ENCODE results near the gene FGF14. TPM values are rescaled to one million over a fixed set of nuclear protein-coding genes. Genes with fewer than 3 reads are reported as not detected.

The FGF14 gene
- total and polyA plus RNA-seq, 8 donors: 0.42 to 2.4 (median 1.1) TPM

DNA sequence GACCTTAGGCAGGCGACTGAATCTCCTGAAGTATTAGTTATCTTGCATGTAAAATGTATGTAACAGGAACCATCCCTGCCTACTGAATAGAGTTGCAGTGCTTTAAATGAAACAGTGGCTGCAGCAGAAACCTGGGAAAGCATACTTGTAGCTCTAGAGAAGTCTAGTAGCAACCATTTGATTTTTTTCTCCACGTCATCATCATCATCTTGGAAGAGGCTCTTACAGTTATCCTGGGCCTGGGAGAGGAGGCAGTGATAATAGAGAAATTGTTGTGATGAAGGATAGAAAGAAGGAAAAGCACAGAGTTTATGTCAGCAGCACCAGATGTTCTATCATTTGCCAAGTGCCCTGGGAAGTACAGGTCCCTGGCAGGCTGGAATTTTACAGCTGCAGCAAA, 571.8 kb downstream of the FGF14 start:
- TF ChIP-seq, protein P1, sequence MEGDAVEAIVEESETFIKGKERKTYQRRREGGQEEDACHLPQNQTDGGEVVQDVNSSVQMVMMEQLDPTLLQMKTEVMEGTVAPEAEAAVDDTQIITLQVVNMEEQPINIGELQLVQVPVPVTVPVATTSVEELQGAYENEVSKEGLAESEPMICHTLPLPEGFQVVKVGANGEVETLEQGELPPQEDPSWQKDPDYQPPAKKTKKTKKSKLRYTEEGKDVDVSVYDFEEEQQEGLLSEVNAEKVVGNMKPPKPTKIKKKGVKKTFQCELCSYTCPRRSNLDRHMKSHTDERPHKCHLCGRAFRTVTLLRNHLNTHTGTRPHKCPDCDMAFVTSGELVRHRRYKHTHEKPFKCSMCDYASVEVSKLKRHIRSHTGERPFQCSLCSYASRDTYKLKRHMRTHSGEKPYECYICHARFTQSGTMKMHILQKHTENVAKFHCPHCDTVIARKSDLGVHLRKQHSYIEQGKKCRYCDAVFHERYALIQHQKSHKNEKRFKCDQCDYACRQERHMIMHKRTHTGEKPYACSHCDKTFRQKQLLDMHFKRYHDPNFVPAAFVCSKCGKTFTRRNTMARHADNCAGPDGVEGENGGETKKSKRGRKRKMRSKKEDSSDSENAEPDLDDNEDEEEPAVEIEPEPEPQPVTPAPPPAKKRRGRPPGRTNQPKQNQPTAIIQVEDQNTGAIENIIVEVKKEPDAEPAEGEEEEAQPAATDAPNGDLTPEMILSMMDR (IDR thresholded peaks at IDR 0.05): no peak
- no peaks in the 10 kb centered on the region for H3K4me1 ChIP-seq
- WGBS, 2 donors: 32 to 61% methylated on average over 2 of the region's 2 CpGs
- no peak for DNase-seq
- no peak for FAIRE-seq
- no peak overlapping the region for H3K4me3 ChIP-seq
- intact Hi-C loops (cut with DNase I): no loop called here
- no peak overlapping the region for H3K27ac ChIP-seq
- H3K36me3 ChIP-seq: no peaks in the 10 kb centered on the region
- H3K27me3 ChIP-seq: no peaks in the 10 kb centered on the region
- H3K9me3 ChIP-seq: no peaks in the 10 kb centered on the region
- no peak for ATAC-seq

DNA sequence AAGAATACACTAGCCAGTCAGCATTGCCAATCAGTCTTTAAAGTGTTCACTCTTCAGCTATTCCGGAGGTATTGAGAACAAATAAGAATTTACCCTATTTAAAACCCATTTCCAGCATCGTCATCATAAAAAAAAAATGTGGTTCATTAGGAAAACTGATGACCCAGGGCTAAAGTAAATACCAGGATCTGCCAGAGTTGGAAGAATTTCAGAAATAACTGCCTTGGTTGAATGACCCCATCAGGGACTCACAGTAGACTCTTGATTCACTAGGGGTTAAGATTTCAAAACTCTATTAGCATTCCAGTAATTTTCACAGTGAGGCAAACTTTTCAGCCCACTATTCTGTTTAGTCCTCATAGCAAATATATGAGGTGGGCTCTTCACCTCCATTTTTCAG, 572.4 kb downstream of the FGF14 start:
- Histone ChIP-seq H3K9me3 (no peaks in the 10 kb centered on the region), H3K36me3 (no peaks in the 10 kb centered on the region), H3K4me3 (no peak overlapping the region), H3K27me3 (no peaks in the 10 kb centered on the region), H3K27ac (no peak overlapping the region), H3K4me1 (no peaks in the 10 kb centered on the region)
- intact Hi-C loops (cut with DNase I): no loop called here
- TF ChIP-seq, protein P1 (IDR thresholded peaks at IDR 0.05): no peak
- DNase-seq (no peak), ATAC-seq (no peak), FAIRE-seq (no peak)
- WGBS, 2 donors: 30 to 37% methylated on average over 2 of the region's 2 CpGs

DNA sequence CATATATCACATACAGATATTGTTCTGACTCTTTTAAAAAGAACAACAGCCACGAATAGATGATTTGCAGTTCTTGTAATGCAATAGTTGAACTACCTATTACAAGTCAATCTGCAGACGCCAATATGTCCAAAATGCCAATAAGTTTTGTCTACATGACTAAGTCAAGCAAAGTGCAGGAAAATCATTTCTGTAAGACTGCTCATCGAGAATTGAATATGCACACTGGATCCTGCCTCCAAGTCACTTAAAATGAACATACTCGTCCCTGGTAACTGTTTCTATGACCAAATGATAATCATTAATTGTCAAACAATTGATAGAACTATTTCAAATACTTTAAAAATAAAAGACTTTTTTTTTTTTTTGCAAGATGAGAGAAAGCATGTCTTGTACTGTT, 573.7 kb downstream of the FGF14 start:
- no peaks in the 10 kb centered on the region for H3K4me1 ChIP-seq
- 40 to 50% methylated on average over 4 of the region's 4 CpGs for WGBS, 2 donors
- FAIRE-seq: no peak
- no peak for DNase-seq
- H3K36me3 ChIP-seq: no peaks in the 10 kb centered on the region
- H3K9me3 ChIP-seq: no peaks in the 10 kb centered on the region
- TF ChIP-seq, protein P1 (IDR thresholded peaks at IDR 0.05): no peak
- H3K4me3 ChIP-seq: no peak overlapping the region
- no peak overlapping the region for H3K27ac ChIP-seq
- no peak for ATAC-seq
- no peaks in the 10 kb centered on the region for H3K27me3 ChIP-seq
- intact Hi-C loops (cut with DNase I): no loop called here

DNA sequence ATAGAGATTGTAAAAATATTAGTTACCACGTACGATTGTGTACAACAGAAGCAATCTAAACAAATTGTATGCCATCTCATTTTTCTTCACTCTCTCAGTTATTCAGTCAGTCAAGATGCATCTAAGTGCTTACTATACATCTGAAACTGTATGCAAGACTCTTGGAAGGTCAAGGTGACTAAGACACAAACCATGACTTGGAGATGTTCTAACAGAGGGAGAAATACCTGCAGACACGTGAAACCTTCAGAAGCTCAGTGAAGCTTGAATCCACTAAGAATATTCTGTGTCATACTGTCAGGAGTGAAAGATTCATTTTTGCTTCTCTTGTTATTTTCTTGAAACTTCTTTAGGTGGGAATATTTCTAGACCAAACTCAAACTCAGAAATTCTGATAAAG, 584.0 kb downstream of the FGF14 start:
- no peak overlapping the region for H3K4me3 ChIP-seq
- intact Hi-C loops (cut with DNase I): no loop called here
- TF ChIP-seq, protein P1 (IDR thresholded peaks at IDR 0.05): no peak
- H3K27me3 ChIP-seq: no peaks in the 10 kb centered on the region
- no peaks in the 10 kb centered on the region for H3K36me3 ChIP-seq
- no peak overlapping the region for H3K27ac ChIP-seq
- DNase-seq (no peak), FAIRE-seq (no peak), ATAC-seq (no peak)
- H3K4me1 ChIP-seq: no peaks in the 10 kb centered on the region
- WGBS, 2 donors: 63 to 65% methylated on average over 3 of the region's 3 CpGs
- no peaks in the 10 kb centered on the region for H3K9me3 ChIP-seq

DNA sequence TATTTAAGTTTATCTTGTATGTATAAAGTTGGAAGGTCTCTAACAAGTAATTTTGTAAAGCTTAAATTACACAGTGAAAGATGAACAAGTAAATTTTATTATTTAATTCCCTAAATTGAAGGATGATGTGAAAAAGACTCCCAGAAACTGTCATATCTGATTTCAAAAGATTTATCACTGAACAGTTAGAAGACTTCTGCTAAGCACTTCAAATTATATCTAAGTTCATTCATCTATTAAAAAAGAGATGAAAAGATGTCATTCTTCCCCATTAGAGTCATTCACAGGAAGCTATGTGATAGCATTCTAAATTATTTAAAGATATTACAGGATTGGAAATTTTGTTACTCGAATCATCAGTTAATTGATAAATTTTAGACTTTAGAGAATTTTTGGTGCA, 590.0 kb downstream of the FGF14 start:
- Histone ChIP-seq H3K4me3 (no peak overlapping the region), H3K9me3 (no peaks in the 10 kb centered on the region), H3K27me3 (no peaks in the 10 kb centered on the region), H3K4me1 (no peaks in the 10 kb centered on the region), H3K36me3 (no peaks in the 10 kb centered on the region), H3K27ac (no peak overlapping the region)
- 33 to 48% methylated on average over 1 of the region's 1 CpG for WGBS, 2 donors
- ATAC-seq (no peak), DNase-seq (no peak), FAIRE-seq (no peak)
- TF ChIP-seq, protein P1 (IDR thresholded peaks at IDR 0.05): no peak
- intact Hi-C loops (cut with DNase I): no loop called here
